BJ (cell line): ENCODE results near the gene TPR. TPM values are rescaled to one million over a fixed set of nuclear protein-coding genes. Genes with fewer than 3 reads are reported as not detected.

Source experiments
- CTCF ChIA-PET: fragments of 350-600 bp; formaldehyde crosslinking; extraction: SDS; loops from one replicate; lab custom pipeline; 2021; ENCODE audit warnings: antibody characterized with exemption, inconsistent platforms; lab: Yijun Ruan, JAX
- POLR2A ChIA-PET: fragments of 300-600 bp; sonication (Branson Sonifier 250); formaldehyde crosslinking; extraction: SDS; loops from one replicate; lab custom pipeline; 2021; ENCODE audit warnings: antibody characterized with exemption; lab: Charles Lee
- DNase-seq: peaks from one replicate; pipeline ENCODE4 v3.0.0-alpha.2; 2011; ENCODE audit warnings: low read depth
- H3K27me3 ChIP-seq: 2 replicates; pipeline ENCODE4 v1.6.0; 2011; ENCODE audit warnings: low read length; ENCODE audit not compliant: control insufficient read depth, insufficient read depth
- H3K36me3 ChIP-seq: 2 replicates; pipeline ENCODE4 v1.5.1; 2011; ENCODE audit warnings: low read length; ENCODE audit not compliant: control insufficient read depth, insufficient read depth
- H3K4me3 ChIP-seq: 2 replicates; pipeline ENCODE4 v1.5.1; 2011; ENCODE audit warnings: low read depth, mild to moderate bottlenecking, control low read depth, low read length
- CTCF ChIP-seq: IDR thresholded peaks from 2 replicates; pipeline ENCODE4 v1.5.1; 2011; ENCODE audit warnings: low read depth, mild to moderate bottlenecking, control low read depth, inconsistent platforms, low read length, moderate library complexity; ENCODE audit not compliant: insufficient read depth
- polyA plus RNA-seq: library from polyadenylated mRNA; depleted of rRNA; stranded (reverse); fragments of >200 nt; gene quantifications from 2 replicates; pipeline ENCODE4 v1.2.3, GENCODE V29; 2011

TPR gene
- polyA plus RNA-seq, 1 experiment: 48.6 TPM

- Histone ChIP-seq H3K36me3 (peaks cover 10% of the 10 kb centered on the region), H3K27me3 (no peaks in the 10 kb centered on the region), H3K4me3 (no peak overlapping the region)
- ChIA-PET POLR2A (no interaction called here), CTCF (no interaction called here)
- DNase-seq: no peak
- TF ChIP-seq CTCF: no peak
Observed at GRCh38 chr1:186340772-186341171, 34.3 kb downstream of the TPR start.

GRCh38 chr1:186337554-186337953 lies 37.5 kb downstream of the TPR start:
- DNase-seq: no peak
- Histone ChIP-seq H3K36me3 (peaks cover 15% of the 10 kb centered on the region), H3K4me3 (no peak overlapping the region), H3K27me3 (no peaks in the 10 kb centered on the region)
- ChIA-PET POLR2A (no interaction called here), CTCF (no interaction called here)
- no peak for TF ChIP-seq CTCF

GRCh38 chr1:186330758-186331157 lies 44.3 kb downstream of the TPR start:
- TF ChIP-seq CTCF: peak; percentile 45
- ChIA-PET POLR2A (no interaction called here), CTCF (interaction anchor here (1.1 to 3.0 kb wide), 5 partner anchors 8 to 29 kb away, joined by 5 to 15 read pairs (median 13); no protein-coding TSS in a partner anchor)
- Histone ChIP-seq H3K36me3 (peaks cover 10% of the 10 kb centered on the region), H3K27me3 (no peaks in the 10 kb centered on the region), H3K4me3 (no peak overlapping the region)
- DNase-seq: no peak

GRCh38 chr1:186327331-186327730 lies 47.7 kb downstream of the TPR start:
- POLR2A ChIA-PET: no interaction called here
- Histone ChIP-seq H3K4me3 (no peak overlapping the region), H3K27me3 (no peaks in the 10 kb centered on the region), H3K36me3 (peaks cover 6% of the 10 kb centered on the region)
- DNase-seq: no peak
- no peak for TF ChIP-seq CTCF
- CTCF ChIA-PET: no interaction called here

- ChIA-PET POLR2A (no interaction called here), CTCF (interaction anchor here (0.7 to 1.9 kb wide), 6 partner anchors 9 to 112 kb away, joined by 3 to 6 read pairs (median 4); partner anchors contain the start of gene TPR)
- no peak overlapping the region for H3K4me3 ChIP-seq
- H3K27me3 ChIP-seq: no peaks in the 10 kb centered on the region
- peaks cover 5% of the 10 kb centered on the region for H3K36me3 ChIP-seq
- no peak for DNase-seq
- no peak for TF ChIP-seq CTCF
Observed at GRCh38 chr1:186326009-186326408, 49.0 kb downstream of the TPR start.
